ENCODE measurements around the gene CAMK2B. TPM values are rescaled to one million over a fixed set of nuclear protein-coding genes. Genes with fewer than 3 reads are reported as not detected.

CAMK2B gene
- total RNA-seq, 1 donor from 2014 or later: 0.30 TPM

DNA sequence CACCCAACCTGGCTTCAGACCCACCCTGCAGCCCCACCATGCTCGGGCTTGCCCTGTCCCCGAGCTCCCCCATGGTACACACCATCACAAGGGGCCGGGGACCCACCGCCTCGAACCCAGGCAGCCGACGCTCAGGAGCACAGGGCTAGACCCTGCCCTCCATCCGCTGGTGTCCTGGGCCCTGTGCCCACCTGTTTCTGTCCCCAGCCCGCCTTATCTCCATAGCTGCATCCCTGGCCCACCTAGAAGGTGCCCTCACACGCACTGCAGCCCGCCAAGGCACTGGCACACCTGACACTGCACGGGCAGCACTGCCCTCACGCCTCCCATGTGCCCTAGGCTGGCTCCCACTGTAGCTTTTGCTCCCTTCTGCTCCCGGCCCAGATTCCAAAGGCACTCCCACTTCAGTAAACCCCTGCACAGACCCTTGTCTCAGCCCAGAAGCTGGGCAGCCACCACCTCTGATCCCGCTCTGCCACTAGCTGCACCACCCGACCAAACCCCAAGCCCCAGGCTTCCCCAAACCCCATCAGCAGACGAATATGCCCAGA, 107.5 kb downstream of the CAMK2B start:
- Histone ChIP-seq H3K4me1 (no peaks in the 10 kb centered on the region), H3K9me3 (no peaks in the 10 kb centered on the region), H3K27ac (no peak overlapping the region), H3K4me3 (no peak overlapping the region), H3K36me3 (peaks cover 13% of the 10 kb centered on the region), H3K27me3 (ENCODE audit: low read depth) (no peaks in the 10 kb centered on the region)
- DNase-seq: no peak
- ATAC-seq: no peak
- no peak for TF ChIP-seq CTCF (IDR thresholded peaks at IDR 0.05)
- intact Hi-C loops (cut with DNase I): no loop called here

- Histone ChIP-seq H3K4me3 (no peak overlapping the region), H3K36me3 (peaks cover 19% of the 10 kb centered on the region), H3K27me3 (ENCODE audit: low read depth) (no peaks in the 10 kb centered on the region), H3K4me1 (no peaks in the 10 kb centered on the region), H3K27ac (no peak overlapping the region), H3K9me3 (no peaks in the 10 kb centered on the region)
- intact Hi-C loops (cut with DNase I): no loop called here
- ATAC-seq: no peak
- no peak for TF ChIP-seq CTCF (IDR thresholded peaks at IDR 0.05)
- no peak for DNase-seq
Observed at GRCh38 chr7:44217223-44217714, 108.1 kb downstream of the CAMK2B start.

- ATAC-seq: no peak
- TF ChIP-seq CTCF (IDR thresholded peaks at IDR 0.05): no peak
- Histone ChIP-seq H3K27me3 (ENCODE audit: low read depth) (no peaks in the 10 kb centered on the region), H3K4me1 (no peaks in the 10 kb centered on the region), H3K27ac (no peak overlapping the region), H3K4me3 (no peak overlapping the region), H3K36me3 (peaks cover 25% of the 10 kb centered on the region), H3K9me3 (no peaks in the 10 kb centered on the region)
- DNase-seq: no peak
- intact Hi-C loops (cut with DNase I): no loop called here
Observed at GRCh38 chr7:44216521-44217222, 108.7 kb downstream of the CAMK2B start.

GRCh38 chr7:44216019-44216418, 109.4 kb downstream of the CAMK2B start:
- Histone ChIP-seq H3K27ac (no peak overlapping the region), H3K4me3 (no peak overlapping the region), H3K4me1 (no peaks in the 10 kb centered on the region), H3K36me3 (peaks cover 32% of the 10 kb centered on the region), H3K27me3 (ENCODE audit: low read depth) (no peaks in the 10 kb centered on the region), H3K9me3 (no peaks in the 10 kb centered on the region)
- intact Hi-C loops (cut with DNase I): no loop called here
- no peak for TF ChIP-seq CTCF (IDR thresholded peaks at IDR 0.05)
- ATAC-seq (no peak), DNase-seq (no peak)

DNA sequence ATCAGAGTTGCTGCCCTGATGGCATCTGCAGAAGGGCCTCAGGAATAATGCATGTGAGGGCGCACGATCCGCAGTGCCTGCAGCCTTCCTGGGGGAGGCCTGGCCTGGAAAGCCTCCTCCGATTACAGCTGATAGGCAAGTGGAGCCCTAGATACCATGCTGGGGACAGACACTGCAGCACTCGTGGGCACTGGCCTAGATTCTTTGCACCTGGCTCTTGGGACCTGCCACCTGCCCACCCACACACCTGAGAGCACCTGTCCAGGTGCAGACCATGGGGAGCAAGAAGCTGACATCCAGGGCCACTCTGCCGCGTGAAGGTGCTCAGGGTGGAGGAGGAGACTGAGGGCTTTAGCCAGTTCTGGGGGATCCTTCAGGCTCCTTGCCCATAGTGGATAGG, 109.9 kb downstream of the CAMK2B start:
- Histone ChIP-seq H3K9me3 (no peaks in the 10 kb centered on the region), H3K27ac (no peak overlapping the region), H3K27me3 (ENCODE audit: low read depth) (no peaks in the 10 kb centered on the region), H3K36me3 (peaks cover 37% of the 10 kb centered on the region), H3K4me3 (no peak overlapping the region), H3K4me1 (no peaks in the 10 kb centered on the region)
- no peak for TF ChIP-seq CTCF (IDR thresholded peaks at IDR 0.05)
- DNase-seq (no peak), ATAC-seq (no peak)
- intact Hi-C loops (cut with DNase I): no loop called here
